ENCODE results near the gene COMMD10. TPM values are rescaled to one million over a fixed set of nuclear protein-coding genes. Genes with fewer than 3 reads are reported as not detected.

Gene COMMD10
- total RNA-seq = 48.2 and 48.7 TPM in 2 replicates
- total RNA-seq (2013) = 53.7 TPM
- polyA plus RNA-seq = 18.8 and 19.8 TPM in 2 replicates
- polyA minus RNA-seq = 17.9 and 31.7 TPM in 2 replicates

DNA sequence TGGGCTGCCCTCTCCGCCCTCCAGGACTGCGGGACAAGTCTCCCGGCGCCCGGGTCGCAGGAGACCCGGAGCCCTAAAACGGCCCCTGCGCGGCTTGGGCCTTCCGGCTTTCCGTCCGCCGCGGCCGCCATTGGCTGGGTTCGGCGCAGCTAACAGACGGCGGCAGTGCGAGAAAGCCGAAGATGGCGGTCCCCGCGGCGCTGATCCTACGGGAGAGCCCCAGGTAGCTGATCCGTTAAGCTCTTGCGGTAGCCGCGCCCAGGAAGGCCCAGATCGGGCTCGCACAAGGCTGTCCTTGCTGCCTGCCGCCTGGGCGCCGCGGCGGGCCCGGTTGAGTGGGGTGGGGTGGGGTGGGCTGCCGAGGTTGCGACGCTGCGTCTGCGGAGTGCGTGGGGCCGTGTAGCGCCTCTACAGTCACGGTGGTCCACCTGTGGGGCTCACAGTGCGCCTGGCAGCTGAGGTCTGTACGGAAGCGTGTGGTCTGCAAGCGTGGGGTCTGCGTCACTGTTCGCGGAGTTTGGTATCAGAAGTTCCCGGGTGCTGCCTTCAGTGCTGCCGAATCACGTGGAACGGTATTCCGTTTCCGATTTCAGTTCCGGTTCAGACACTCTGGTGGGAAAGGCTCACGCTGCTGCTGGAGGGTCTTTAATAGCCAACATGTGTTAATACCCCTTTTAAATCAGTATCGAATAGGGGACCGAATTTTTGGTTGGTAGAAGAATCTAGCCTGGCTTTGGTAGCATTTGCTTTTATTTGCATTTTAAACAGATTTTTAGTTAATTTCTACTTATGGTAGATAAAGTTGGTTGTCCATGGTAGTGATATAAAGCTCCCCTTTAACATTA is at the start of gene COMMD10:
COMMD10 (plus strand) TSS at position 155 of the 845 bp plus-strand sequence.
- peaks cover 3 to 12% of the 10 kb centered on the region in 2 experiments for H3K36me3 ChIP-seq (replicated peaks in 1 of 2; ENCODE audit: control extremely low read depth in 1 of 2, control insufficient read depth in 1 of 2, extremely low read depth in 1 of 2, insufficient read depth in 2 of 2, low read length in 1 of 2)
- H3K9me3 Mint-ChIP-seq (ENCODE audit: insufficient read depth) = no peaks in the 10 kb centered on the region
- 0% methylated on average over 61 of the region's 65 CpGs for WGBS (ENCODE audit: insufficient coverage)
- ATAC-seq (ENCODE audit: low read depth) (peak; percentile 89), DNase-seq (peak; percentile 95)
- H3K4me3 Mint-ChIP-seq = peak within 1 kb of the TSS; percentile 96
- ChIA-PET CTCF (interaction anchor here (1.1 to 2.2 kb wide), 3 partner anchors 10 to 244 kb away, joined by 3 to 5 read pairs (median 5); partner anchors contain the start of genes AP3S1 and ATG12), POLR2A (interaction anchor here (0.7 to 1.3 kb wide), 6 partner anchors 9 to 541 kb away, joined by 3 to 6 read pairs (median 3); partner anchors contain the start of genes ARL14EPL and FEM1C)
- no peaks in the 10 kb centered on the region for H3K27me3 Mint-ChIP-seq
- peaks cover 39% of the 10 kb centered on the region for H3K4me1 Mint-ChIP-seq
- no peaks in the 10 kb centered on the region for H3K9me3 ChIP-seq (ENCODE audit: control extremely low read depth in 1 of 3, control insufficient read depth in 2 of 3, insufficient read depth in 1 of 3, low read length in 2 of 3)
- no peak for TF ChIP-seq EZH2 (IDR thresholded peaks at IDR 0.05; ENCODE audit: borderline replicate concordance, insufficient read depth, low read depth, low read length, poor library complexity, severe bottlenecking)
- TF ChIP-seq, protein P1, sequence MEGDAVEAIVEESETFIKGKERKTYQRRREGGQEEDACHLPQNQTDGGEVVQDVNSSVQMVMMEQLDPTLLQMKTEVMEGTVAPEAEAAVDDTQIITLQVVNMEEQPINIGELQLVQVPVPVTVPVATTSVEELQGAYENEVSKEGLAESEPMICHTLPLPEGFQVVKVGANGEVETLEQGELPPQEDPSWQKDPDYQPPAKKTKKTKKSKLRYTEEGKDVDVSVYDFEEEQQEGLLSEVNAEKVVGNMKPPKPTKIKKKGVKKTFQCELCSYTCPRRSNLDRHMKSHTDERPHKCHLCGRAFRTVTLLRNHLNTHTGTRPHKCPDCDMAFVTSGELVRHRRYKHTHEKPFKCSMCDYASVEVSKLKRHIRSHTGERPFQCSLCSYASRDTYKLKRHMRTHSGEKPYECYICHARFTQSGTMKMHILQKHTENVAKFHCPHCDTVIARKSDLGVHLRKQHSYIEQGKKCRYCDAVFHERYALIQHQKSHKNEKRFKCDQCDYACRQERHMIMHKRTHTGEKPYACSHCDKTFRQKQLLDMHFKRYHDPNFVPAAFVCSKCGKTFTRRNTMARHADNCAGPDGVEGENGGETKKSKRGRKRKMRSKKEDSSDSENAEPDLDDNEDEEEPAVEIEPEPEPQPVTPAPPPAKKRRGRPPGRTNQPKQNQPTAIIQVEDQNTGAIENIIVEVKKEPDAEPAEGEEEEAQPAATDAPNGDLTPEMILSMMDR (IDR thresholded peaks at IDR 0.05) = no peak
- peak within 1 kb of the TSS; percentile 96 for H3K27ac ChIP-seq (ENCODE audit: low read length in 2 of 2)
- peak within 1 kb of the TSS; percentile 83 for H3K4me2 ChIP-seq (replicated peaks; ENCODE audit: low read depth, low read length, poor library complexity, severe bottlenecking)
- H4K20me1 ChIP-seq (ENCODE audit: control insufficient read depth, insufficient read depth, low read length, poor library complexity, severe bottlenecking) = no peaks in the 10 kb centered on the region
- H3K27me3 ChIP-seq (replicated peaks in 1 of 4; ENCODE audit: control extremely low read depth in 1 of 4, control insufficient read depth in 3 of 4, insufficient read depth in 4 of 4, low read length in 3 of 4) = no peaks in the 10 kb centered on the region
- peaks cover 37% of the 10 kb centered on the region for H3K79me2 ChIP-seq (ENCODE audit: control insufficient read depth, insufficient read depth, low read length)
- H3K27ac Mint-ChIP-seq = peak within 1 kb of the TSS; percentile 99
- peak within 1 kb of the TSS; percentile 82 for H3K9ac ChIP-seq (ENCODE audit: low read length)
- peaks cover 16 to 19% of the 10 kb centered on the region in 2 donors for H3K4me1 ChIP-seq (ENCODE audit: control insufficient read depth in 2 of 2, insufficient read depth in 2 of 2, low read length in 2 of 2)
- peak within 1 kb of the TSS; percentile 67 to 90 (median 85) for H3K4me3 ChIP-seq (ENCODE audit: control extremely low read depth in 1 of 5, extremely low read depth in 1 of 5, insufficient read depth in 1 of 5, low read depth in 2 of 5, low read length in 4 of 5)
- intact Hi-C loops (cut with micrococcal nuclease) = loop anchor here (1.0 to 2.0 kb wide), 4 partner anchors 9 to 540 kb away; partner anchors contain the start of genes AP3S1, ATG12, FEM1C and TMED7
- peak within 1 kb of the TSS; percentile 68 for H2AFZ ChIP-seq (ENCODE audit: insufficient read depth, low read depth, low read length, poor library complexity, severe bottlenecking)
